ENCODE measurements around the gene SNX13.

SNX13 gene

DNA sequence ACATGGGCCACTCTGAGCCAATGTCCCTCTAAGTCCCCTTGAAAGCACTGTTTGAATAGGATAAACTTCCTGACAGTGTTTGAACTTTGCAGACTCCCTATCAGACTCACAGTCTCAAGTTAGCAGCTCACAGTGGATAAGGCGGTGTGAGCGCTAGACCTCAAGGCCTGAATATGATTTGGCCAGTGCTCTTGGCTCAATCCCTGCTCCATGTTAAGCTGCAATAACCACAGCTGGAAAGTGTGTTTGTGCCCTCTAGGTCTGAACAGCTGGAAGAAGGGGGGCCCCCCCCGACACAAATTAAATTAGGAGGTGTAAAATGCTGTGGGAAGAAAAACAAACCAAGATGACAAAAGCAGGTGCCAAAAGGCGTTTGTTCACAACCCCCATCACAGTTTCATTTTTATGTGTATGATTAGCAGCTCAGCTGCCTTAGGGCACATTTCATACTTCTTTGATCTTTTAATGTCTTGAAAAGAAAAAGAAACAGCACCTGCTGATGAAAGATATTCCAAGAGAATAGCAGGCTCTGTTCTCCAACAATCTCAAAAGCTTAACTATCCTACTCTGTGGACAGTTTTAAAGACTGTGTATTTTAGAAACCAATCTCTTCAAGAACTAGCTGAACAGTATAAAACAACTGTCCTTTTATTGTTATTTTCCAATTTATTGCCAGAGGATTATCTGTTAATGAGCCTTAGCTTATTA is 167.6 kb downstream of the SNX13 start:
- no peak for DNase-seq

DNA sequence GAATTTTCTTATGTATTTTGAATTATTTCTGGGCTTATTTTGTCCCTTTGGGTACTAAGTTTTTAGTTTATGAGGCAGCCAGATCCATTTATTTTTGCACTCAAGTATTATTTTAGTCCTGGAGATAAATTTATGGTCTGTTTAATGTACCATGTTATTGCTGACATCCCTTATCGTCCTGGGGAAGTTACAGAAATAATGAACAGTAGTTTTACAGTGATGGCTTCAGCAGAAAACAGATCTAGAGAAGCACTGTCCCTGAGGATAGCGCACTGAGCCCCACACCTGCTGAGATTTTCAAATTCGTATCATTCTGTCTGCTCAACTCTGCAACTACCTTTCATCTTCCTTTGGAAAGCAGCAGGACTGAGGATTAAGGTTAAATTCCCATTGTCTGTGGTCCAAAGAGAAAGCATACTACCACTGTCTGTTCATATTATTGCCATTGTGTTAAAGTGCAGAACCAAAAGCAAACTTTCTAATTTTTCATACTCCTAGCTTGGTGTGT is 168.3 kb downstream of the SNX13 start:
- no peak for DNase-seq

DNA sequence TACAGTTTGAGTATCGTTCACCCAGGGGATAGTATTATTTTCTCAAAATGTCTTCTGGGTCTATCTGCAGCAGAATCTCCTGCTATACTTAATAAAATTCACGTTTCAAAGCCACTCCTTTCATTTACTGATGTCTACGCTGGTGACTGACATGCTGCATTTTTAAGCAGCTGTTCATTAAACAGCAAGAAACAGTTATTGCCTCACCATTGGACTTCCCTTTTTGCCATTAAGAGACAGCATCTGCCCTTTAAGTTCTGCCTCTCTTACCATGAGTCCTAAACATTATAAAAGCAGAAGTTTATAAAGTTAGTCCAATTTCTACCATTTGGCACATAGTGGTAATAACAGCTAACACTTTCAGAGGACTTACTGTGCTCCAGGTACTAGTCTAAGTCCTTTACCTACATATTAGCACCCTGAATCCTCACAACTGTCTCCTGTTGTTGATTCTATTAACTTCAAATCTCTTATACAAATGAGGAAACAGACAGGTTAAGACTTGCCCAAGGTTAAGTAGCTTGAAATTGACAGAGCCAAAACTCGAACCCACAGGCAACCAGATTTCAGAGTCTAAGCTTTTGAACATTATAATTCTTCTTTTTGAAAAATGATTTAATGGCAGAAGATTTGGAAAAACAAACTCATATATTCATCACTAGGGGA is 169.5 kb downstream of the SNX13 start:
- DNase-seq, result peak; percentile 57

DNA sequence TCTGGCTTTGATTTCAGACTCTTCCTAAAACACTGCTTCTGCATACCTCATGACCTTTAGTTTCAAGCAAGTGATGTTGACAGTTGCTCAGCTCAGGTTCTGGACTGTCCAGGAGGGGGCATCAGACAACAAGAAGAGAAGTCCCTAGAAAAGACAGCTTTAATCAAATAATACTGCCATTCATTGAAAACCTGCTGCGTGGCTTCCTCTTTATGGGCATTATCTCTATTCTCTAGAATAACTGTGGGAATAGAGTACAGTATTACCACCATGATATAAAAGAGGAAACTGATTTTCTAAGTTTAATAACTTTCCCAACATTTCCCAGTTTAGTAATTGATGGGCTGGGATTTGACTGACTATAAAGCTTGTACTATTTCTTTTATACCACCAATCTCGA is 170.4 kb downstream of the SNX13 start:
- peak; percentile 57 for DNase-seq

DNA sequence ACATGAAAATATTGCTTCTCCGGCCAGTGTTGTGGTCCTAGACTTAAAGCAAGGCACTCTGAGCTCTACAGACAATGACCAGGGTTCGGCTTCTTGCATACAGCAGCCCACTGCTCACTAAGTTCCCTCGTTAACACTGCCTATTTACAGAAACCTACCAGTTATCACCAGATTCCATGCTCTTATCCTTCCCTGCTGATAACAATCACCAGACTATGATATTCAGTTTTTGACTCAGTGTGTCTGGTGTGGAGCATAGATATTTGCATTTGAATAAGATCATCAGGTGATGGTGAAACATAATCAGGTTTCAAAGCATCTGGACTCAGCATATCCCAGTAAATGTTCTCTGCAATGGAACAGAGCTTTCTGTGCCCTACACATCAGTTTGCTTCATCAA is 182.3 kb downstream of the SNX13 start:
- no peak for DNase-seq

DNA sequence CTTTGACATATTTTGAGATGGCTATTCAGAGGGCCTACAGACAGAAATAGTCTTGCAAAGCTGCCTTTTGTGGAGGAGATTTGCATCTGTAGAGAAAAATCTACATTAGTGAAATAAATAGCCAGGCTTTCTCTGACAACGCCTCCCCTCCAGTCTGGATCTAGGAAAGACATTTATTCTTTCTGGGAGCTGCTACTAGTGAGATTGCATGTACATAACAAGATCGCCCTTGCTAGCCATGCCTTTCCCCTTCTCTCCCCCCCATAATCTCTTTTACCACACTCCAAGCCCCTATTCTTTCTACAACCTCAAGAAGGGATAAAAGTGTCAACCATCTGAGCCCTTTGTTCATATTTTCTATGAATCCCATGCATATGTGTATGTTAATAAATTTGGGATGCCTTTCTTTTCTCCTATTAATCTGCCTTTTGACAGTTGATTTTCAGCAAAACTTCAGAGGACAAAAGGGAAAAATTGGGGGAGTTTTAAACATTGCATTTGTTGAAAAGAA is 194.2 kb downstream of the SNX13 start:
- no peak for DNase-seq

DNA sequence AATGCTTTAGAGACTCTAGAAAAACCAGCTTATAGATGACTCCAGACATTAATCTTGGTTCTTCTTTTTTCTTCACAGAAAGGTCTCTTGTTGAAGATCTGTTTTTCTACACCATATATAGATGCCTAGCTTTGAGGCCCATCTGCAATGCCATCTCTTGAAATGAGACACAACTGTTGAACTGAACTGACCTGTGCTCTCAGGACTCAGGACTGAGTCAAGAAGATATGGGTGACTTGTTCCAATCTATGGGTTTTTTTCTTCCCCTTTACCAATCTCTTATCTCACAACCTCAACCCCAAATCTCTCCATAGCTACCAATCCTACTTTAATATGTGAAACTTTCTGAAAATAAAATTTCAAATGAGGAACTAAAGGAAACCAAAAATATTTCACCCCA is 194.7 kb downstream of the SNX13 start:
- DNase-seq, result no peak

DNA sequence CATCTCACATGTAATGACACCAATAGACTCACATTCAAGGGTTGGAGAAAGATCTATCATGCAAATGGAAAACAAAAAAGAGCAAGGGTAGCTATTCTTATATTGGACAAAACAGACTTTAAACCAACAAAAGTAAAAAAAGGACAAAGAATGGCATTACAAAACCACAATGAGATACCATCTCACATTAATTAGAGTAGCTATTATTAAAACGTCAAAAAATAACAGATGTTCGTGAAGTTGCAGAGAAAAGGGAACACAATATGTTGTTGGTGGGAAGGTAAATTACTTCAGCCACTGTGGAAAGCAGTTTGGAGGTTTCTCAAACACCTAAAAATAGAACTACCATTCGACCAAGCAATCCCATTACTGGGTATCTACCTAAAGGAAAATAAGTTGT is 197.0 kb downstream of the SNX13 start:
- no peak for DNase-seq

DNA sequence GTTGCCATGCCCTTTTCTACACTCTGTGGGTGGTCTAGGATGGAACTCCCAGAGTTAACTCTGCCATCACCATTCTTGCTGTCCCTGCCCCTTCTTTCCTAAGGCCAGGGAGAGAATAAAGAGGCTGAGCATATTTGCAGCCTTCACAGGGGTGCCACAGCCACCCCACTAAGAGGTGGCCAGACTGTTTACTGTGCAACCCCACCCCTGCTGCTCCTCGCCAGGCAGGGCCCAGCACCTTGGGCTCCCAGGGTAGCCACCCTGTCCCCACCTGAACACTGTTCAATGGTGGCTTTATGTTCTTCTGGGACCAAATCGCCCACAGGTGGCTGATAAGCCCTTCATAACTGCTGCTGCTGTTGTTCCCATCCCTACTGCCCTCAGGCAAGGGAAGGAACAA is 198.9 kb downstream of the SNX13 start:
- DNase-seq, result no peak
